Vagina (tissue), 2 donors: ENCODE results near the gene IFT88. TPM values are rescaled to one million over a fixed set of nuclear protein-coding genes. Genes with fewer than 3 reads are reported as not detected.

ENCODE experiments used
- DNase-seq, 2 donors: peaks; one replicate each; pipeline ENCODE4 v3.0.0-alpha.2; 2017; ENCODE audit errors: extremely low spot score in 2 of 2
- H3K27ac ChIP-seq: fragments of 200-600 bp; sonication (generic); one replicate; pipeline ENCODE4 v1.5.1; 2019
- H3K27me3 ChIP-seq: fragments of 200-600 bp; sonication (generic); one replicate; pipeline ENCODE4 v1.5.1; 2019
- H3K36me3 ChIP-seq, 2 donors: fragments of 200-600 bp; sonication (generic); one replicate each; pipeline ENCODE4 v1.5.1; 2017 to 2019
- H3K4me1 ChIP-seq: fragments of 200-600 bp; sonication (generic); one replicate; pipeline ENCODE4 v1.5.1; 2019
- H3K4me3 ChIP-seq, 2 donors: fragments of 200-600 bp; sonication (generic); 1 replicate in 1 of 2; 2 replicates in 1 of 2; pipeline ENCODE4 v1.5.1; 2016 to 2019
- H3K9me3 ChIP-seq: fragments of 200-600 bp; sonication (generic); one replicate; pipeline ENCODE4 v1.5.1; 2019
- CTCF ChIP-seq, 3 experiments: fragments of 450-650 bp in 2 of 3; fragments of 200-600 bp in 1 of 3; sonication (generic) in 1 of 3; IDR thresholded peaks; one replicate each; pipeline ENCODE4 v1.5.1; 2017 to 2019; ENCODE audit warnings: antibody characterized with exemption in 3 of 3, mild to moderate bottlenecking in 2 of 3, moderate library complexity in 2 of 3
- POLR2A ChIP-seq, 2 donors: fragments of 450-650 bp; IDR thresholded peaks; one replicate each; pipeline ENCODE4 v1.6.1; 2017; ENCODE audit warnings: antibody characterized with exemption in 2 of 2, mild to moderate bottlenecking in 2 of 2, moderate library complexity in 2 of 2
- POLR2AphosphoS5 ChIP-seq, 2 donors: sonication (generic); formaldehyde crosslinking; IDR thresholded peaks; one replicate each; pipeline ENCODE4 v1.9.0; 2017; ENCODE audit warnings: antibody characterized with exemption in 2 of 2, mild to moderate bottlenecking in 2 of 2, low read depth in 1 of 2; ENCODE audit not compliant: insufficient read depth in 1 of 2
- intact Hi-C: fragments of 100-400 bp; cut with DNase I; formaldehyde crosslinking; loops from one replicate; pipeline ENCODE4 v1.15.1; 2023
- total RNA-seq: library from RNA; depleted of rRNA; stranded (reverse); fragments of >200 nt; gene quantifications from one replicate; pipeline ENCODE4 v1.2.3, GENCODE V29; 2016

The IFT88 gene
- total RNA-seq, 1 donor from 2014 or later = 6.9 TPM

DNA sequence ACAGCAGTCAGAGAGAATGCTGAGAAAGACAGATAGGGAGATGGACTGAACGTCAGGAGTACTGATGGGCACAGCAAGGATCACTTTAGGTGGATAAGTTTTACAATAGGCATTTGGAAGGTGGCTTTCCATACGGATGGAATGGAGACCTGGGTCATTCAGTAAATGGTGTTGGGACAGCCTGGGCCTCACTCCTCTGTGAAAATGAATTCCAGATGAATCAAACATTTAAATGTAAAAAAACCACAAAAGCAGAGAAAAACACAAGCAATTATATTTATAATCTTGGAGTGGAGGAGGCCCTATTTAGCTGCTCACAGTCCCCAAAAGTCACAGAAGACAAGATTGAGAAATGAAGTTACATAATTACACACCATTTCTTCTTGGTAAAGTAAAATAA, 141.3 kb downstream of the IFT88 start:
- TF ChIP-seq CTCF (IDR thresholded peaks at IDR 0.05) (no peak), POLR2A (IDR thresholded peaks at IDR 0.05) (no peak), POLR2AphosphoS5 (IDR thresholded peaks at IDR 0.05; ENCODE audit: insufficient read depth in 1 of 2, low read depth in 1 of 2) (no peak)
- peaks cover 18% of the 10 kb centered on the region for H3K4me1 ChIP-seq
- H3K4me3 ChIP-seq = no peak overlapping the region
- DNase-seq = no peak
- no peaks in the 10 kb centered on the region for H3K36me3 ChIP-seq
- no peaks in the 10 kb centered on the region for H3K9me3 ChIP-seq
- H3K27me3 ChIP-seq = no peaks in the 10 kb centered on the region
- H3K27ac ChIP-seq = peak overlapping the region; percentile 74
- intact Hi-C loops = loop anchor here (5.0 to 10.0 kb wide), 2 partner anchors 67 to 119 kb away; partner anchors contain the start of gene EEF1AKMT1

DNA sequence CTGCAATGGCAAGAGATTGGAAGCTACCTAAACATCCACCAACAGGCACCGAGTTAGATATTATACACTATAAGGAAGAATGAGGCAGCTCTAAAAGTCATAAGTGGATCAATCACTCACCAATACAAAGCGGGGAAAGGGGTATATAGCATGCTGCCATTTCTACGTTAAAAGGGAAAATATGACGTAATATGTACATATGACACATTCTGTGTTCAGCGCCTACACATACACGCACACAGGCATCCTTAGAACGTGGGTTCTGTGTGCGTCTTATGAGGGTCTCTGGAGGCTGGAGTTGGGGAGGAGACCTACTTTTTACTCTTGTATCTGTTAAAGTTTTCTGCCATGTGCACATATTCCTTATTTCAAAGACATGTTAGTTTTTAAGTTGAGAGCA, 142.4 kb downstream of the IFT88 start:
- TF ChIP-seq CTCF (IDR thresholded peaks at IDR 0.05) (no peak), POLR2AphosphoS5 (IDR thresholded peaks at IDR 0.05; ENCODE audit: insufficient read depth in 1 of 2, low read depth in 1 of 2) (no peak), POLR2A (IDR thresholded peaks at IDR 0.05) (no peak)
- no peak for DNase-seq
- intact Hi-C loops = loop anchor here (5.0 to 10.0 kb wide), 2 partner anchors 65 to 118 kb away; partner anchors contain the start of gene EEF1AKMT1
- H3K9me3 ChIP-seq = no peaks in the 10 kb centered on the region
- H3K4me1 ChIP-seq = peaks cover 27% of the 10 kb centered on the region
- H3K27ac ChIP-seq = peak overlapping the region; percentile 74
- no peak overlapping the region for H3K4me3 ChIP-seq
- no peaks in the 10 kb centered on the region for H3K36me3 ChIP-seq
- no peaks in the 10 kb centered on the region for H3K27me3 ChIP-seq

DNA sequence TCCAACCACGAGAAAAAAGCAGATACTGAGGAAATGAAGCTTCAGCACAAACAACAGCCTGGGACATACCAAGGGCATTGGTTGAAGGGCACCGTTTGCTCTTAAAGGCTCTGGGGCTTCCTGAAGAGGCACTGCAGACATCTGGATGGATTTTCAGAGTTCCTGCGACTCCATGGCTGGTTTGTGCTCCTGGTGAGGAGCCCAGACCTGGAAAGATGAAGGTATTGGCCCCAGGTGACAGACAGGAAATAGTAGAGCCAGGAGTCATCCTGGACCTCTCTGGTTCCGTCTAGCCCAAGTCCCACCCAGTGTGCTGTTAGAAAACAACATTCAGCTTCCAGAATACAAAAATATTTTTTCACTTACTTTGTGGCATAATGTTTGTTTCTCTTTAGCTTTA, 142.8 kb downstream of the IFT88 start:
- H3K27ac ChIP-seq = peak overlapping the region; percentile 74
- intact Hi-C loops = loop anchor here (5.0 to 10.0 kb wide), 3 partner anchors 65 to 215 kb away; partner anchors contain the start of gene EEF1AKMT1
- no peak for DNase-seq
- no peaks in the 10 kb centered on the region for H3K36me3 ChIP-seq
- H3K9me3 ChIP-seq = no peaks in the 10 kb centered on the region
- peaks cover 23% of the 10 kb centered on the region for H3K4me1 ChIP-seq
- no peak overlapping the region for H3K4me3 ChIP-seq
- TF ChIP-seq CTCF (IDR thresholded peaks at IDR 0.05) (no peak), POLR2A (IDR thresholded peaks at IDR 0.05) (no peak), POLR2AphosphoS5 (IDR thresholded peaks at IDR 0.05; ENCODE audit: insufficient read depth in 1 of 2, low read depth in 1 of 2) (no peak)
- no peaks in the 10 kb centered on the region for H3K27me3 ChIP-seq

DNA sequence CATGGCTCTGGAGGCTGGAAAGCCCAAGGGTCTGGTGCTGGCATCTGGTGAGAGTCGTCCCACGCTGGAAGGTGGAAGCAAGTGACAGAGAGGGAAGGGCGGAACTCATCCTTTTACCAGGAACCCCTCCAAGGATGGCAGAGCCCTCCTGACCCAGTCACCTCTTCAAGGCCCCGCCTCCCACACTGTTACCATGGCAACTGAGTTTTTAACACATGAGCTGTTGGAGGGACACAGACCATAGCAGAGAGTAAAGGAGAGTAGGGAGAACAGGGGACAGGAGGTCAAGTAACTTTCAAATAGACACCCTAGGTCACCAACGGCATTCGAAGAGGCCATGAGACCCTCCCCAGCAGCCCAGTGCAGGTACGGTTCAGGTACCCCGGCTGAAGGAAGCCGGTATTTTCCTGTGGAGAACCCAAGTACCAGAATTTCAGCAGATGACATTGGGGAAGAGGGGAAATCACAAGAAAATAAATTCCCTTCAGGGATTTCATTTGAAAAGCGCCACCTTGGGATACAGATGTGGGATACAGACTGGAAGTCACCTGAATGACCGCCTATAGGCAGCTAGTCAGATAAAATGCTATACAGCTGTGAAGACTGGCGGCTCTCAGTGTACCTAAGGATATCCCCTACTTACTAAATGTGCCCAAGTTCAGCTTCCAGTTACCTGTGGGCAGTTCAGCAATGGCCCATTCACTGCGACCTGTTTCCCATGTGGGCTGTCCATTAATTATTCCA, 144.5 kb downstream of the IFT88 start:
- Histone ChIP-seq H3K27me3 (no peaks in the 10 kb centered on the region), H3K9me3 (no peaks in the 10 kb centered on the region), H3K4me3 (no peak overlapping the region), H3K36me3 (no peaks in the 10 kb centered on the region), H3K4me1 (peaks cover 20% of the 10 kb centered on the region), H3K27ac (no peak overlapping the region)
- DNase-seq = peak in 1 of 2 donors; percentile 69
- TF ChIP-seq POLR2A (IDR thresholded peaks at IDR 0.05) = no peak
- no peak for TF ChIP-seq POLR2AphosphoS5 (IDR thresholded peaks at IDR 0.05; ENCODE audit: insufficient read depth in 1 of 2, low read depth in 1 of 2)
- no peak for TF ChIP-seq CTCF (IDR thresholded peaks at IDR 0.05)
- intact Hi-C loops = loop anchor here (10.0 kb wide), 1 partner anchor 213 kb away; no protein-coding TSS in a partner anchor

DNA sequence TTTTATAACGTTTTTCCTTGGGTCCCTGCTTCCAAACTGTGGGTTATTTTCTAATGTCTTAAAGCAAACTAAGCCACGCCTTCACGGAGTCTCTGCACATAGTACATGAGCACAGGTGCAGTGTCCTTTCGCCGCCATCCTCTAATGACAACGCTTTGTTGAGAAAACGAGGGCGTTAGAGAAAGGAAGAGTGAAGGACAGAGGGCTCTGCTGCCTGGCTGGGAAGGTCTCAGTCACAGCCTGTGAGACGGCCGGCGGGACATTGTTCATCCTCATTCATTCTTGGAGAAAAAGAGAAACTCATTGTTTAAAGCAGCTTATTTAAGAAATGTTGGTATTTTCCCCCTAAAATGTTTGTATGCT, 146.0 kb downstream of the IFT88 start:
- Histone ChIP-seq H3K4me3 (no peak overlapping the region), H3K36me3 (no peaks in the 10 kb centered on the region), H3K27me3 (no peaks in the 10 kb centered on the region), H3K9me3 (no peaks in the 10 kb centered on the region), H3K4me1 (peaks cover 20% of the 10 kb centered on the region), H3K27ac (peak overlapping the region; percentile 72)
- no peak for TF ChIP-seq POLR2A (IDR thresholded peaks at IDR 0.05)
- TF ChIP-seq POLR2AphosphoS5 (IDR thresholded peaks at IDR 0.05; ENCODE audit: insufficient read depth in 1 of 2, low read depth in 1 of 2) = no peak
- TF ChIP-seq CTCF (IDR thresholded peaks at IDR 0.05) = no peak
- DNase-seq = no peak
- intact Hi-C loops = loop anchor here (10.0 kb wide), 1 partner anchor 212 kb away; no protein-coding TSS in a partner anchor
